ENCODE data around the gene YAP1.
"Not testable (repeated sequence)": the region's sequence is repeated elsewhere in the genome, so short reads cannot be mapped to it uniquely, and the experiment has no call there.

YAP1 gene

DNA sequence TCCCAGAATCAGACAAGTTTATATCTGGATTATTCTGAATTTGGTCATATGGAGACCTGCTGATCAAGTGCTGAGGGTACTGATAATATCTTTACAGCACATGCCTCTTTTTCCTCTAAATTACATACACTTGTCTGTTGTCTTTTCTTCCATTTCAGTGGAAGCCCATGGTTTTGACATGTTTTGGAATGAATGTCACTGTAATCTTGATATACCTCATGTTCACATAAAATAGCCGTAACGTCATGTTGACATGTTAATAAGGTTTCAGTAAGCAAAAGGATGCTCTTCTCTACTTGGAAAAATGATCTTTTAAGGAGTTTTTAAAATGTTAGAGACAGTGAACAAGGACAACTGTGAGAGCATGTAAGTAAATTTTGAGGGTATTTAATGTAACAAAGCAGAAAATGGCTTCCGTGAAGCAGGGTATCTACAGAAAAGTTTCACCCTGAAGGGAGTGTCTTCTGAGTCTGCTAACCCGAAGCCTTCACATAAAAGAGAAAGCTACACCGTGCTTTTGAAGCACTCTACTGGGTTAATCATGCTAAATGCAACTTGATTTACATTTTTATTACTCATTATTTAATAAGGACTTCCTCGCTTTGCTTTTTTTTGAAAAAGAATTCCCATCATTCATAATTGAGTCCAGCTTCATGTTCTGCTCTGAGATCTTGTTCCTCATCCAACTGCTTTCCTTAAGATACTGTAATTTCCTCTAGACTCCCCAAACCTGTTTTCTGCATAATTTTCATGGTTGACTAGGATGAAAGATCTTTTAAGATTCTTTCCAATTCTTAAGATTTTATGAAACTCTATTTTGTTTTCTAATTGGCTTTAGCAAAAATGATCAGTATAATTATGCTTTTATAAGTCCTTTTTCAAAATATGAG lies 56.2 kb downstream of the YAP1 start:
- DNase-seq: no peak

DNA sequence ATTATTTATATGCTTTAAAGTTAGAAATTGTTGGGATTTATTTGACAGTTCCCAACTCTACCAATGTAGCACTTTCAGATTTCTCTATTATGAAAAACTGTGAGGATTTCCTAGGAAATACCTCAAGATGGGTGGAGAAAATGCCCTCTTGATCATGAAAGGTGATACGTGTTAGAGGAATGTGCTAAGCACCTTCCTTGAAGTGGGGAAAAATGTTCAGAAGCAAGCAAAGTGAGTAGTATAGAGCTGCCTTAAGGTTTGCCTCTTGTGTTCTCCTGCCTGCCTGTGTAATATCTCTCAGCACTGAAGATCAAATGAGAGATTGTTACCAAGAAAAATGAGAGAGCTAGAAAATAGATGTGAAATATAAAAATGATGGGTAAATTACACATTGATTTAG lies 58.2 kb downstream of the YAP1 start:
- peak; percentile 30 for DNase-seq

DNA sequence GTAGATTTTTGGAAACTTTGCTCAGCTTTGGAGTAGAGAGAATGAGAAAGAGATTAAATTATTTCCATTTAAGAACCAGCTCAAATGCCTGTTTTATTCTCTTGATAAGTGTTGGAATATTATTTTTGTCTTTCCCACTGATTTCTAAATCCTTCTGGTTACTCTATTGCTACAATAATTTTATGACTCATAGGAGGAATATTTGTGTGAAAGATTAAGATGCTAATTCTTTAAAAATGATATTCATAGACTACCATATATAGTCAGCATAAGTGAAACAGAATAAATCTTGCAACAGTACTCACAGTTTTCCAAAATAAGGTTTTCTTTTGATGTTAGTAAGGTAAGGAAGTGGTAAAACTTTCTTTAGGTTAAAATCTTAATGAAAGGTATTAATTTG lies 60.9 kb downstream of the YAP1 start:
- no peak for DNase-seq

DNA sequence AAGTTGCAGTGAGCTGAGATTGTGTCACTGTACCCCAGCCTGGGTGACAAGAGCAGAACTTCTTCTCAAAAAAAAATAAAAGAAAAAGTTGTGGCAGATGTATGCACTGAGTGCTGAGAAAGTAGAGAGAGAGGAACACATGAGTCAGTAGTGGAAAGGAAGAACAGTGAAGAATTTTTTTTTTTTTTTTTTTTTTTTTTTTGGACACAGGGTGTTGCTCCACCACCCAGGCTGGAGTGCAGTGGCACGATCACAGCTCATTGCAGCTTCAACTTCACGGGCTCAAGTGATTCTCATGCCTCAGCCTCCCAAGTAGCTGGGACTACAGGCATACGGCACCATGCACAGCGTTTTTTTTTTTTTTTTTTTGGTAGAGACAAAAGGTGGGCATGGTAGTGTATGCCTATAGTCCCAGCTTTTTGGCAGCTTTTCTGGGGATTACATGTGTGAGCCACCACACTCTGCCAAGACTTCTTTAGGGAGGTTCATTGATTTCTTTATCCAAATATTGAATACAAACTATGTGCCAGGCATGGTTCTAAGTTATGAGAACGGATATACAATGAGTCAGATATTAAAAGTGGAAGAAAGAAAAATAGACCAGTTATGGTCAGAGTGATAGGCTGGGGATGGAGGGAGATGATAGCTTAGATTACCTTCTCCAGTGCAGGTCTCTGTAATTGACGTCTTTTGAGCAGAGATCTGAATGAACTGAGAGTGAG lies 62.0 kb downstream of the YAP1 start:
- DNase-seq: no peak

DNA sequence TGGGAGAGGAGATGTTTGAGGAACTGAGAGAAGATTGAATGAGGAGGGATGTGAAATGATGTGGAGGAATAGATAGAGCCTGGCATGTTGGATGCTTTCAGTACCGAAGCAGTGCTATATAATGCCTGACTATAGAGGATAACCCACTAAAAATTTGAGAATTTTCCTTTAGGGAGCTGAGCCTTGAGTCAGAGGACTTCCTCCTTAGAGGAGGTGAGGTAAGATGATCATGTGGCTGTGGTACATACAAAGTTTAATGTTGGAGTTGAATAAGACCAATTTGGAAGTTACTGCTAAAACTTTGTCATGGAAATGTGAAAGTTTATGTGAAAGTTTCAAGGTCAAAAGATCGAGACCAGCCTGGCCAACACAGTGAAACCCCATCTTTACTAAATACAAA lies 66.9 kb downstream of the YAP1 start:
- DNase-seq: no peak

DNA sequence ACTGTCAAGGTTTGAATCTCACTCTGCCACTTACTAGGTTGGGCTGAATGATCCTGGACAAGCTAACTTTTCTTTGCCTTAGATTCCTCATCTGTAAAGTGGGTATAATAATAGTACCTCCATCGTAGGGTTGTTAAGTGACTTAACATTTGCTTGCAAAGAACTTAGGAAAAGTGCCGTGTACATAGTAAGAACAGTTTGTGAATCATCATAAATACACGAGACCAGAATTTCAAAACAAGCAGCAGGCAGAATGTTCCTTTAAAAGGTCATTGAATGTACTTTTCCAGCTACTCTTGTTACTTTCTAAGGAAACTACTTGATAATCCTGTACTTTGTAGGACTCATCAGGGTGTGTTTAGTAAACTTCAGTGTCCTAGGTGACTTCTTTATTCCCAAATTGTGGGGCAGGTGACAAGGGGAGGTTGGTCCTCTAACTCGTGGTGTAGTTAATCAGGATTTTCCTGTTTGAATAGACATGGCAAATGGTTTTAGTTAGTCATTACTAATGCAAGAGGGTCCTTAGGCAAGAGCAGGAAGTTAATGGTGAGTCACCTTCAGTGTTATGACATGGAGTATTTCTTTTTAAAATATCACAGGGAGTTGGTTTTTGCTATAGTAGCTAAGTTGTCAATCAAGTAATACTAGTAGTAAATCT lies 67.9 kb downstream of the YAP1 start:
- peak; percentile 91 for DNase-seq

DNA sequence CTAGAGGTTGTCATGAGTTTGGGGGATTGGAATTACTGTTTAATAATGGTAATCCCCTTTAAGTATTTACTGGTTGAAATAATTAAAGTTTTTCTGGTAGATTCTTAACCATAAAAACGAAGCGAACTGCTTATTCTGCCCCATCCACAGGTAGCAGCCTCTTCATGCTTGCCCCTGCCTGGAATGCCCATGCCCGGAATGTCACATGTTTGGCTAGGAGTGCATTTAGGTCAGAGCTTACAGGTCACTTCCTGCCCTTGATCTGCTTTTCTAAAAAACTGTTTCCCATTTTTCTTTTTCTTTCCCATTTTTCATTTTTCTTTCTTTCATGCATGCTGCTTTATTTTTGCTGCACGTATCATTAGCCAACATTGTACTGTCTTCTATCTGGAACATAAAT lies 69.1 kb downstream of the YAP1 start:
- DNase-seq: no peak

DNA sequence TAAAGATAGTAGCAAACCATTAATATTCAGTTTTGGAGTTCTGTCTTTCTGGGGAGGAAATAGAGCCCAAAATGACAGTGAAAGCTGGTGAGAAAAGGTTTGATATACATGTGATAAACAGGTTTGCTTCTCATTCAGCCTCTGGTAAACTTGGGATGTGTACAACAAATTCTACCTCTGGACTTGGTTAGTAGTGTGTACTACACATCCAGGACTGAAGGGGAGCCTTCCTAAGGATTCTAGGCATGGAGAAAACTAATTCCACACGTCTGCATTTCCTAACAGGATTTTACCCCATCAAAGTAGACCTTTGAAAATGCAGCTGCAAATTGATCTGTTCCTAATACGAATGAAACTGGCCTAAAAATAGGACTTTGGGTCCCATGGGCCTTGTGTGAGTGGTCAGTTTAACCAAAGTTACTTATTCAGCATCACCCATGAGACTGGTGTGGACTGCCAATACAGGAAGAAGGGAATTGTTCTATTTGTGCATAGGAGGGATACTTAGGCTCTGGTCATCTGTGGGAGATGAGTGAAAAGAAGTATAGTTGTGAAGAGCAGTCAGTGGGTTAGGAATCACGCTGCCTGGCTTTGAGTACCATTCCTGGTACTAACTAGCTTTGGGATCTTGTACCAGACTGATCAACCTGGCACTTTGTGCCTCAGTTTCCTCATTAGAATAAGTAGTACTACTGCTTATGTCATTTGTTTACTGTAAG lies 74.2 kb downstream of the YAP1 start:
- no peak for DNase-seq

DNA sequence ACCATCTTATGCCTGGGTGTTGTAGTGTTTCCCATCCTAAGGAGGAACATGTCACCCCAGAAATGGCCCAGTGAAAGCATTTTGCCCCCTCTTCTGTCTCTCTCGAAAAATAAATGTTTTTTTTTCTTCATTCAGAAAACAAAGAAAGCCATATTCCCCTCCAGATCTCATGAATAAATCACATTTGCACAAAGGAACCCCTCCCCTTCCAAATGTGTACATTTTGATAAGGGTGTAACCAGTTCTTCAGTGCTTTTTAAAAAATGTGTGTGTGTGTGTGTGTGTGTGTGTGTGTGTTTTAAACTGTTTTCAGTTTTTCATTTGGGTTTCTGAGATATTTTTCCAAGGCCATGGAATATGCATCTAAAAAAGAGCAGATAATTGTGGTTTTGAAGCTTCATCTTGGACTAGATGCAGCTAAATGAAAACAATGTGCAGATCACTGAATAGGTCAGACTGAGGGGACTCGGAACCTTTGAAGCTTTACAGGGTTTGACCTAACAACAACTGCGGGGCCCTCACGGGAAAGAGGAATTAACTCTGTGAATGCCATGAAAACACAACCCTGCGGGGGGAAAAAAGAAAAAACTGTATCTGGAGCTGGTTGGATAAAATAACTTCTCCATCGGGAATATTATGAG lies 76.4 kb downstream of the YAP1 start:
- DNase-seq: no peak

DNA sequence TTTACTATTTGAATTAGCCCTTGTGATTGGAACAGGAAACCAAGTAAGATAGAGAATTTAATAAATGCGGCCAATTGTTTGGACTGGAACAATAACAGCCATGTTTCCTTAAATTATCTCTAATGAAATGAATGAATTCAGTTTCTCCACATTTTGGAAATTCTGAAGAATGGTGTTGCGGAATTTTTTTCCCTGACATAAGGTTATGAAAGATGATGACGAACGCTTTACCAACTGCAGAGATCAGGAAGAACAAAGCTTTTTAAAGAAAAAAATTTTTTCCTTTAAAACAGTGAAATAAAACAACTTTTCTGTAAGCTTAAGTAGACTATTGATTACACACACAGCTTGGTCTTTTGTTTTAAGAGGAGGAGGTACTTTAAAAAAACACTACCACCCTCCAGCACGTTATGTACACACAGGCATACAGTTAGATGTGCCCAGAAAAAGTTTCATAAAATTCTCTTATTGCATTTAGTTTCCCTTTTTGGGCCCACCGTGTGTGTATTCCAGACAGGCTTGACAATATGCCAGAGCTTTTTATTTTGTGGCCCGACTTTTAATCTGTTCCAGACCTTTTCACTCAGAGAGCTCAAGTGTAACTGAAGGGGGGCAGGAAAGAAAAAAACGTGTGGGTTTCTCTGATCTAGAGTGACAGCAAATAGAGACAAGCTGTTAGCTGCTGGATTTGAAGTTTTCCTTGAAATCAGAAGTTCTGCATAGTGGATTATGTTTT lies 77.3 kb downstream of the YAP1 start:
- no peak for DNase-seq

DNA sequence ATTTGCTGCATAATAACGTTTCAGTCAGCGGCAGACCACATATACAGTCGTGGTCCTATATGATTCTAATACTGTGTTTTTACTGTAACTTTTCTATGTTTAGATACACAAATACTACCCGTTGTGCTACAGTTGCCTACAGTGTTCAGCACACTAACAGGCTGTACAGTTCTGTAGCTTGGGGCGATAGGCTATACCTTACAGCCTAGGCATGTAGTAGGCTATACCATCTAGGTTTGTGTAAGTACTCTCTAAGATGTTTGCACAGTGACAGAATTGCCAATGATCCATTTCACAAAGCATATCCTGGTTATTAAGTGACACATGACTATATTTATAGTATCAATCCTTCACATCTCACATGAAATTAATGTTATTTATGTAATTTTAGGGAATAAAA lies 78.2 kb downstream of the YAP1 start:
- no peak for DNase-seq

DNA sequence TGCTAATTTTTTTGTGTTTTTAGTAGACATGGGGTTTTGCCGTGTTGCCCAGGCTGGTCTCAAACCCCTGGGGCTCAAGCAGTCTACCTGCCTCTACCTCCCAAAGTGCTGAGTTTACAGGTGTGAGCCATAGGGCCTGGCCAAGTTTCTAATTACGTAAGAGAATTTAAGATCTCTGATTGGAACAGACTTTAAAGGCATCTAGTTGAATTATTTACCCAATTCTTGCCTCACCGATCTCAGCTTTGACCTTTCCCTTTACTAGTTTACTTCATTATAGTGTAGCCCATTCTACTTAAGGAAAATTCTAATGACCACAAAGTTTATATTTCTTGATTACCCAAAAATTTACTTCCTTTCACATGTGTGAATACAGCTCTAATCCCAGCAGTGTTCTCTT lies 81.6 kb downstream of the YAP1 start:
- DNase-seq: no peak

DNA sequence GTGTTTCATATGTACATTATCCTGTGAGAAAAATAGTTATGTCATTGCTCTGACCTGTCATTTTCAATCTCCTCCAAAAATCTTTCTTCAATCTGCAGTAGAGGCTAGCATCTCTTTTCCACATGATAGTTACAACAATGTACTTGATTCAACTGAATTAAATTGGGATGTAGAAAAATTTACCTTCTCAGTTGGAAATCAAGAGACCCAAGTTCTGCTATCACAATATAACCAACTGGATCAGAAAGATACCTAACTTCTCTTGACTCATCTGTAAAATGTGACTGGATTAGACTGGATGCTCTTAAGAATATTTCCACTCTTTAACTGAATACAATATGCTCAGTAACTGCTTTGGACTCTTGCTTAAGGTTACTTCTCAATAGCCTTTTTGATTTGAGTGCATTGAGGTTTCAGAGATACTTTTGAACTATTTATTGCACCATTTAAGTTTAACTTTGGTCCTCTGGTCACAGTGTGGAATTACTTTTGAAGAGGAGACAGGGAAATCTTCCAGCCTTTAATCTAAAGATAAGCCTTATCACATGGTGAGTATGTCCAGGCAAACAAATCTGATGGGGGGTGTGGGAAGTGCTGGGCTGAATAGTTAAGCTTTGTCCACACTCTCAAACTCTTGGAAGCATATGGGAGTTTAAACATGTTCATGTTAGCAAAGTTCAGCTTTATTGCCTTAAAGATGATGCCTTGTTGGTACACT lies 82.3 kb downstream of the YAP1 start:
- no peak for DNase-seq

DNA sequence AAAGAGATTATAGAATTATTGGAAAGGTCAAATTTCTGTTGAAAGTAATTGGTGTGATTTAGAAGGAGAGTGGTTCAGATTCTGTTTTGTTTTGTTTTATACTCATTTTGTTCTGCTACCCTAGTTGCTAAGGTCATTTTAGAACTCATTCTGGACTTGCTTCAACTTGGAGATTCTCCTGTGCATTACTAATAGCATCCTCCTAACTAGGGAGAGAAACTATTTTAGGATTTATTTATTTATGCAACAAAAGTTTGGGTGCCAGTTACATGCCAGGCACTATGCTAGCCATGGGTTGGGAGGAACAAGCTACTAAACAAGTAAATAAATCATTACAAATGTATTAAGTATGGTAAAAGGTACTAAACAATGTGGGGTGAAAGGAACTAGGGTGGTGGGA lies 84.0 kb downstream of the YAP1 start:
- DNase-seq: no peak

DNA sequence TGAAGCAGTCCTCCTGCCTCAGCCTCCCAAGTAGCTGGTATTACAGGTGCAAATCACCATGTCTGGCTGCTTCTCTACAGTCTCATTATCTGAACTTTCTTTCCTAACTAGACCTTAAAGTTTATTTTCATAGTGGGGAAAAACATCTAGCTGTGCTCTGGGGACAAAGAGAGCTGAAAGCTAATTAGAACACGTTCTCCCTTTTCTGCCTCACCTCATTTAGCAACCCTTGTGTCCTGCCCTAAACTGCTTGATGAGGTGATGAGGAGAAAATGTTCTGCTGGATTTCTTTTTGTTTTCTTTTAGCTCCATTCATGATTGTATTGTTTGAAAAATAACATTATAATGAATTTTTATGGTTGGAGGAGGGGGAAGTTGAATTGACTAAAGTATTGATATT lies 84.7 kb downstream of the YAP1 start:
- no peak for DNase-seq

DNA sequence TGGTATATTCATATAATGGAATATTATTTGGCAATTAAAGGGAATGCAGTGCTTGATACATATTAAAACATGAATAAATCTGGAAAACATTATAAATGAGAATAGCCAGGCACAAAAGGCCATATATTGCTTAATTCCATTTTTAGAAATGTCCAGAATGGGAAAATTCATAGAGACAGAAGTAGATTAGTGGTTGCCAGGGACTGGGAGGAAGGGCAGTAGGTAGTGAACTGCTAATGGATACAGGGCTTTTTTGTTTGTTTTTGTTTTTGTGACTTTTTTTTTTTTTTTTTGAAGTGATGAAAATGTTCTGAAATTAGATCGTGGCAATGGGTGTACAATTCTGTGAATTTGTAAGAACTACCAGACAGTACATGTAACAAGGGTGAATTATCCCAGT lies 86.1 kb downstream of the YAP1 start:
- no peak for DNase-seq

DNA sequence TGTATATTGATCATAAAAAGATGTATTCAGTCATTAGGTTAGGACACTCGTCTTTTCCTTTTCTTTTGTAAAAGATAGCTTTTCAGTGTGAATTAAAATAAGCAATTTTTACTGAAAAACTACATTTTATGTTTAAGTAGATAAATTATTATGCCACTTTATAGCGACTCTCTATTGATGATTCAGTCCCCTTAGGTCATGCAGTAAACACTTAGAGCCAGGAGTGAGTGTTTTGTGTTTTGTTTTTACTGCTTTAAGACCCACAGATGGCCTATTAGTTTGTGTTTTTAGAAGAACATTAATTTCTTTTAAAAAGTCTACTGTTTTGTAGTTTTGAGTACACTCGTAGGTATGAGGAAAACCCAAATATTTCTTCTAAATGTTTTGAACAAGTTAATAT lies 86.6 kb downstream of the YAP1 start:
- DNase-seq: no peak

DNA sequence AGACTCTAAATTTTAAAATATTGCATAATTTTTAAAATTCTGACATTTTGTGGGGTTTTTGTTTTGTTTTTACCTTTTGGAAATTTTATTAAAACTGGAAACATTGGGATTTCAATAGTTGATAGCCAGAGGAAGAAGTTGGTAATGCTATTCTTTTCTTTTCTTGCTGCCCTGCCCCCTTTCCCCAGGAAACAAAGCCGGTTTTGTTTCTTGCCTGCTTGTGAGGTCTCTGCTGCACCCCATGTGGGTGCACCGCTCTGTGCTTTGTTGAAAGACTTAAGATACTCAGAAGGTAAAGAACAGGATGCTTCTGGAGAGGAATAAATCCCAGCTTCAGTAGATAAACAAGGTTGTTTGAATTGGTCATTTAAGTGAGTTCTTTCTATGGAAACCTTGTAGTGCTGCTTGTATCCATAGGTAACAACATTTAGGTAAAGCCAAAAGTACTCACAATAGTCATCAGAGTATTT lies 87.5 kb downstream of the YAP1 start:
- DNase-seq: no peak

DNA sequence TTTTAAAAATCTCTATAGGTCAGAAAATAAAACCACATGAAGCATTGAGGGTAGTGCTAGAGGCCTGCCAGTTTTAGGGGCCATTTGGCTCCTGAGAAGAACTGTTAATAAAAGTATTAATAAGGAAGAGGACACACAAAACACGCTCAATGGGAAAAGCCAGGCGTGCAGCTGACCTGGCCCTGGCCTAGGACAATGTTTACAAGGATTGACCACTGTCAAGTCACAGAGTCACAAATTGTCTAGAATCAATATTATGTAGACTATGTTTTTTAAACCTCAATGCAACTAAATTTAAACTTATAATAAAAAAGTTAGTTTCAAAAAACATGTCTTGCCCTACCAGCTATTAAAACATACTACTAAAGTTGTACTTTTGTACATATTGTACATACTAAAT lies 89.4 kb downstream of the YAP1 start:
- no peak for DNase-seq

DNA sequence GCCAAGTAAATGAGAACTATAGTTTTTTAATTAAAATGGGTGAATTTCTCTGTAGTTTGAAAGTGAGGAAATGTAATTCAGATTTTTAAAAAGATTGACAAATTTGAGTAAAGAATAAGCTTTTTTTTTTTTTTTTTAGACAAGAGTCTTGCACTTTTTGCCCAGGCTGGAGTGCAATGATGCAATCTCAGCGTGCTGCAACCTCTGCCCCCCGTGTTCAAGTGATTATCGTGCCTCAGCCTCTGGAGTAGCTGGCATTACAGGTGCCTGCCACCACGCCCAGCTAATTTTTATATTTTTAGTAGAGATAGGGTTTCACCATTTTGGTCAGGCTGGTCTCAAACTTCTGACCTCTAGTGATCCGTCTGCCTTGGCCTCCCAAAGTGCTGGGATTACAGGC lies 90.1 kb downstream of the YAP1 start:
- not testable (repeated sequence) for DNase-seq

DNA sequence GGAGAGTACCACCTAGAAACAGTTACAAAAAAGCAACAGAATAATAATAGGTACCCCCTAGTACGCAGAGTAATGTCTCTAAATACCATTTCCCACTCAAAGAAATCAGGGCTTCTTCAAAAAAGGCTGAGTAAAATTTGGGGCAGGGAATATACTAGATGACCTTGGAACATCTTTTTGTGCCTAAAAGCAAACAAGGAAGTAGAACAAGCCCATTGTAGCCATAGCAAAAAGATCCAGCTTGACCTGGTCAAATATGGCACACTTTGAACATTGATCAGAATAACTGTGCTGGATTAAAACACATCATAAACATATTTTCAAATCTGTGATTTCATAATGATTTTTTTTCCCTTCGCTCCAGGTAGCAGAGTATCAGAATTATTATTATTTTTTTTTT lies 91.5 kb downstream of the YAP1 start:
- DNase-seq: no peak
